ENCODE data around the gene SCN4B.
"Not testable (repeated sequence)": the region's sequence is repeated elsewhere in the genome, so short reads cannot be mapped to it uniquely, and the experiment has no call there.

DNA sequence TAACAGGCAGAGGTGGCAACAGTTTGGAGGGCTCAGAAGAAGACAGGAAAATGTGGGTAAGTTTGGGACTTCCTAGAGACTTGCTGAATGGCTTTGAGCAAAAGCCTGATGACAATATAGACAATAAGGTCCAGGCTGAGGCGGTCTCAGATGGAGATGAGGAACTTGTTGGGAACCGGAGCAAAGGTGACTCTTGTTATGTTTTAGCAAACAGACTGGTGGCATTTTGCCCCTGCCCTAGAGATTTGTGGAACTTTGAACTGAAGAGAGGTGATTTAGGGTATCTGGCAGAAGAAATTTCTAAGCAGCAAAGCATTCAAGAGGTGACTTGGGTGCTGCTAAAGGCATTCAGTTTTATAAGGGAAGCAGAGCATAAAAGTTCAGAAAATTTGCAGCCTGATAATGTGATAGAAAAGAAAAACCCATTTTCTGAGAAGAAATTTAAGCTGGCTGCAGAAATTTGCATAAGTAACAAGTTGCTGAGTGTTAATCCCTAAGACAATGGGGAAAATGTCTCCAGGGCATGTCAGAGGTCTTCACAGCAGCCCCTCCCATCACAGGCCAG is 38.4 kb upstream of the SCN4B start:
- TF ChIP-seq, protein P1, sequence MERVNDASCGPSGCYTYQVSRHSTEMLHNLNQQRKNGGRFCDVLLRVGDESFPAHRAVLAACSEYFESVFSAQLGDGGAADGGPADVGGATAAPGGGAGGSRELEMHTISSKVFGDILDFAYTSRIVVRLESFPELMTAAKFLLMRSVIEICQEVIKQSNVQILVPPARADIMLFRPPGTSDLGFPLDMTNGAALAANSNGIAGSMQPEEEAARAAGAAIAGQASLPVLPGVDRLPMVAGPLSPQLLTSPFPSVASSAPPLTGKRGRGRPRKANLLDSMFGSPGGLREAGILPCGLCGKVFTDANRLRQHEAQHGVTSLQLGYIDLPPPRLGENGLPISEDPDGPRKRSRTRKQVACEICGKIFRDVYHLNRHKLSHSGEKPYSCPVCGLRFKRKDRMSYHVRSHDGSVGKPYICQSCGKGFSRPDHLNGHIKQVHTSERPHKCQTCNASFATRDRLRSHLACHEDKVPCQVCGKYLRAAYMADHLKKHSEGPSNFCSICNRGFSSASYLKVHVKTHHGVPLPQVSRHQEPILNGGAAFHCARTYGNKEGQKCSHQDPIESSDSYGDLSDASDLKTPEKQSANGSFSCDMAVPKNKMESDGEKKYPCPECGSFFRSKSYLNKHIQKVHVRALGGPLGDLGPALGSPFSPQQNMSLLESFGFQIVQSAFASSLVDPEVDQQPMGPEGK (CRISPR knock-in tag; IDR thresholded peaks at IDR 0.05; ENCODE audit: borderline replicate concordance), result not testable (repeated sequence)
- TF ChIP-seq SNAI2 (CRISPR knock-in tag; IDR thresholded peaks at IDR 0.05), result not testable (repeated sequence)

Data from SK-N-SH treated with all-trans-retinoic acid at 6 μM for 48 hours (cell line).